WERI-Rb-1 (cell line): ENCODE measurements around the gene ST8SIA6.

Experiments used
- DNase-seq: peaks from one replicate; pipeline ENCODE4 v3.0.0-alpha.2; 2020
- H3K27ac ChIP-seq: fragments of 250-450 bp; sonication (Bioruptor Pico); 2 replicates; pipeline ENCODE4 v1.5.1; 2020; ENCODE audit warnings: mild to moderate bottlenecking, moderate library complexity
- H3K27me3 ChIP-seq: fragments of 250-450 bp; sonication (Bioruptor Pico); 2 replicates; pipeline ENCODE4 v1.5.1; 2021; ENCODE audit warnings: mild to moderate bottlenecking, low read depth, moderate library complexity; ENCODE audit not compliant: insufficient read depth, severe bottlenecking
- H3K36me3 ChIP-seq: fragments of 250-450 bp; sonication (Bioruptor Pico); 2 replicates; pipeline ENCODE4 v1.5.1; 2020; ENCODE audit warnings: mild to moderate bottlenecking, moderate library complexity
- H3K4me3 ChIP-seq: 2 replicates; pipeline ENCODE4 v1.5.1; 2011; ENCODE audit warnings: low read depth, mild to moderate bottlenecking, control low read depth, low read length
- H3K9me3 ChIP-seq: fragments of 250-450 bp; sonication (Bioruptor Pico); 2 replicates; pipeline ENCODE4 v1.5.1; 2021; ENCODE audit warnings: mild to moderate bottlenecking, moderate library complexity; ENCODE audit not compliant: severe bottlenecking
- CTCF ChIP-seq: IDR thresholded peaks from 2 replicates; pipeline ENCODE4 v1.5.1; 2011; ENCODE audit warnings: low read depth, mild to moderate bottlenecking, control low read depth, inconsistent platforms, low read length

ST8SIA6 gene

GRCh38 chr10:17356820-17357219 lies 97.6 kb downstream of the ST8SIA6 start:
- Histone ChIP-seq H3K9me3 (no peaks in the 10 kb centered on the region), H3K27me3 (no peaks in the 10 kb centered on the region), H3K27ac (no peak overlapping the region), H3K36me3 (no peaks in the 10 kb centered on the region), H3K4me3 (no peak overlapping the region)
- no peak for TF ChIP-seq CTCF
- DNase-seq, result no peak

- H3K4me3 ChIP-seq, result no peak overlapping the region
- H3K27ac ChIP-seq, result no peak overlapping the region
- no peak for TF ChIP-seq CTCF
Observed at GRCh38 chr10:17354781-17355180, 99.6 kb downstream of the ST8SIA6 start.

GRCh38 chr10:17353568-17354300 lies 100.7 kb downstream of the ST8SIA6 start:
- no peak for DNase-seq
- Histone ChIP-seq H3K36me3 (no peaks in the 10 kb centered on the region), H3K4me3 (no peak overlapping the region), H3K27me3 (no peaks in the 10 kb centered on the region), H3K9me3 (no peaks in the 10 kb centered on the region), H3K27ac (no peak overlapping the region)
- TF ChIP-seq CTCF, result no peak

More at GRCh38 chr10:17354781-17355180, 99.6 kb downstream of the ST8SIA6 start:
- Histone ChIP-seq H3K36me3 (no peaks in the 10 kb centered on the region), H3K9me3 (no peaks in the 10 kb centered on the region), H3K27me3 (no peaks in the 10 kb centered on the region)
- DNase-seq, result no peak

GRCh38 chr10:17352583-17352982 lies 101.8 kb downstream of the ST8SIA6 start:
- no peak for TF ChIP-seq CTCF
- no peaks in the 10 kb centered on the region for H3K9me3 ChIP-seq
- H3K36me3 ChIP-seq, result no peaks in the 10 kb centered on the region
- no peaks in the 10 kb centered on the region for H3K27me3 ChIP-seq
- DNase-seq, result no peak
- H3K4me3 ChIP-seq, result no peak overlapping the region
- no peak overlapping the region for H3K27ac ChIP-seq

GRCh38 chr10:17351506-17351905 lies 102.9 kb downstream of the ST8SIA6 start:
- H3K27ac ChIP-seq, result no peak overlapping the region
- DNase-seq, result no peak
- no peaks in the 10 kb centered on the region for H3K36me3 ChIP-seq
- no peak for TF ChIP-seq CTCF
- no peaks in the 10 kb centered on the region for H3K9me3 ChIP-seq
- no peaks in the 10 kb centered on the region for H3K27me3 ChIP-seq
- no peak overlapping the region for H3K4me3 ChIP-seq

- TF ChIP-seq CTCF, result no peak
- Histone ChIP-seq H3K27ac (no peak overlapping the region), H3K4me3 (no peak overlapping the region), H3K9me3 (no peaks in the 10 kb centered on the region), H3K27me3 (no peaks in the 10 kb centered on the region), H3K36me3 (no peaks in the 10 kb centered on the region)
- no peak for DNase-seq
Observed at GRCh38 chr10:17349717-17350116, 104.7 kb downstream of the ST8SIA6 start.
